ENCODE results near the gene SH3GL2. TPM values are rescaled to one million over a fixed set of nuclear protein-coding genes. Genes with fewer than 3 reads are reported as not detected.

The SH3GL2 gene
- total and polyA plus RNA-seq, 2 experiments from 2014 or later, result 0.06 TPM; not detected in 1

- Histone ChIP-seq H3K9me2 (ENCODE audit: insufficient read depth) (no peaks in the 10 kb centered on the region), H3K27me3 (replicated peaks; ENCODE audit: insufficient read depth) (0 out of 2 replicates have a peak, but pooled peaks cover 13% of the 10 kb centered on the region), H3K36me3 (ENCODE audit: low read depth) (no peaks in the 10 kb centered on the region), H3K4me1 (ENCODE audit: insufficient read depth) (no peaks in the 10 kb centered on the region), H3K9ac (no peak overlapping the region), H3K9me3 (ENCODE audit: low read depth) (no peaks in the 10 kb centered on the region), H3K4me2 (ENCODE audit: unreplicated experiment) (no peak overlapping the region), H3F3A (ENCODE audit: insufficient read depth) (no peaks in the 10 kb centered on the region), H2AFZ (no peak overlapping the region), H3K79me2 (ENCODE audit: insufficient read depth) (no peaks in the 10 kb centered on the region), H3K27ac (no peak overlapping the region), H3K4me3 (no peak overlapping the region), H4K20me1 (ENCODE audit: insufficient read depth) (no peaks in the 10 kb centered on the region)
- in situ Hi-C loops (cut with MboI), result no loop called here
- DNase-seq, result no peak
- WGBS, 2 experiments (ENCODE audit: low coverage in 1 of 2, low lambda C conversion rate in 2 of 2, missing lambda C conversion rate in 2 of 2), result 45 to 51% methylated on average over 4 of the region's 4 CpGs
- no peak for TF ChIP-seq EZH2 (IDR thresholded peaks at IDR 0.05; ENCODE audit: insufficient read depth, poor library complexity, severe bottlenecking)
Observed at GRCh38 chr9:17837965-17838364, 259.1 kb downstream of the SH3GL2 start.

- Histone ChIP-seq H3K9me3 (ENCODE audit: low read depth) (no peaks in the 10 kb centered on the region), H3K4me1 (ENCODE audit: insufficient read depth) (no peaks in the 10 kb centered on the region), H3K27ac (no peak overlapping the region), H2AFZ (no peak overlapping the region), H3F3A (ENCODE audit: insufficient read depth) (no peaks in the 10 kb centered on the region), H3K79me2 (ENCODE audit: insufficient read depth) (no peaks in the 10 kb centered on the region), H4K20me1 (ENCODE audit: insufficient read depth) (no peaks in the 10 kb centered on the region), H3K9me2 (ENCODE audit: insufficient read depth) (no peaks in the 10 kb centered on the region), H3K9ac (no peak overlapping the region), H3K36me3 (ENCODE audit: low read depth) (no peaks in the 10 kb centered on the region), H3K4me2 (ENCODE audit: unreplicated experiment) (no peak overlapping the region), H3K27me3 (replicated peaks; ENCODE audit: insufficient read depth) (0 out of 2 replicates have a peak, but pooled peaks cover 13% of the 10 kb centered on the region), H3K4me3 (no peak overlapping the region)
- TF ChIP-seq EZH2 (IDR thresholded peaks at IDR 0.05; ENCODE audit: insufficient read depth, poor library complexity, severe bottlenecking) (no peak), EZH2phosphoT487 (IDR thresholded peaks at IDR 0.05; ENCODE audit: insufficient read depth, low read depth) (no peak)
- 2 to 7% methylated on average over 5 of the region's 5 CpGs for WGBS, 2 experiments (ENCODE audit: low coverage in 1 of 2, low lambda C conversion rate in 2 of 2, missing lambda C conversion rate in 2 of 2)
- in situ Hi-C loops (cut with MboI), result no loop called here
- no peak for DNase-seq
Observed at GRCh38 chr9:17839776-17840175, 260.9 kb downstream of the SH3GL2 start.

GRCh38 chr9:17843236-17843635 lies 264.4 kb downstream of the SH3GL2 start:
- DNase-seq, result no peak
- Histone ChIP-seq H3K36me3 (ENCODE audit: low read depth) (no peaks in the 10 kb centered on the region), H4K20me1 (ENCODE audit: insufficient read depth) (no peaks in the 10 kb centered on the region), H3K27me3 (replicated peaks; ENCODE audit: insufficient read depth) (0 out of 2 replicates have a peak, but pooled peaks cover 6% of the 10 kb centered on the region), H3K27ac (no peak overlapping the region), H3K4me1 (ENCODE audit: insufficient read depth) (no peaks in the 10 kb centered on the region), H3K4me3 (no peak overlapping the region), H3K79me2 (ENCODE audit: insufficient read depth) (no peaks in the 10 kb centered on the region), H3K4me2 (ENCODE audit: unreplicated experiment) (no peak overlapping the region), H3K9me2 (ENCODE audit: insufficient read depth) (no peaks in the 10 kb centered on the region), H3F3A (ENCODE audit: insufficient read depth) (no peaks in the 10 kb centered on the region), H3K9me3 (ENCODE audit: low read depth) (no peaks in the 10 kb centered on the region), H3K9ac (no peak overlapping the region), H2AFZ (no peak overlapping the region)
- in situ Hi-C loops (cut with MboI), result no loop called here
- TF ChIP-seq EZH2phosphoT487 (IDR thresholded peaks at IDR 0.05; ENCODE audit: insufficient read depth, low read depth), result no peak
- WGBS, 2 experiments (ENCODE audit: low coverage in 1 of 2, low lambda C conversion rate in 2 of 2, missing lambda C conversion rate in 2 of 2), result 27 to 50% methylated on average over 1 of the region's 1 CpG

Data from GM23248 (cell line).